ENCODE results near the gene RASAL2.

The RASAL2 gene

DNA sequence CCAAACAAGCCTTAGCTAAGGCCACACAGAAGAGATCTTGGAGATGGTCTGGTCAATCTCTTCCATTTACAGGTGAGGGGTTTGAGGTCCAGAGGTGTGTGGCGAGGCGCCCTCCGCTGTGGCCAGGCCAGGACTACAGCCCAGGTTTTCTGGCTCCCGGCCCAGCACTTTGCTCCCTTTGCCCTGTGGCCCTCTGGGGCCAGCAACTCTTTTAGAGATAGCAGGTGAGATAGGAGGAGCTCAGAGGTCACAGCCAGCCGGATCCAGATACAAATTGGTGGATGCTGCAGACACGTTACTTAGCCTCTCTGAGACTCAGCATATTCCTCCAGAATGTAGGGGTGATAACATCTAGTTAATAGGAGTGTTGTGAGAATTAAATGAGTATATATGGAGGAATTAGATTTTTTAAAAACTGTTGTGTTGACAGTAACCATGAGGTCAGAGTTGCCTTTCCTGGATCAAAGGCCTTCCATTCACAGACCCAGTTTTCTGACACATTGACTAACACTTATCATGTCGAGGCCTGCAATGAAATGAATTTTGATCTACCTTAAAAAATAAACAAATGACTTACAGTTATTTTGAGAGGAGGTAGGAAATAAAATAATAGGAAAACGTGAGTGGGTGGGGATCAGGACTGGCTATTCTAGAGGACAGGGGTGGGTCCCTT, 435.6 kb downstream of the RASAL2 start:
- no peak for DNase-seq

DNA sequence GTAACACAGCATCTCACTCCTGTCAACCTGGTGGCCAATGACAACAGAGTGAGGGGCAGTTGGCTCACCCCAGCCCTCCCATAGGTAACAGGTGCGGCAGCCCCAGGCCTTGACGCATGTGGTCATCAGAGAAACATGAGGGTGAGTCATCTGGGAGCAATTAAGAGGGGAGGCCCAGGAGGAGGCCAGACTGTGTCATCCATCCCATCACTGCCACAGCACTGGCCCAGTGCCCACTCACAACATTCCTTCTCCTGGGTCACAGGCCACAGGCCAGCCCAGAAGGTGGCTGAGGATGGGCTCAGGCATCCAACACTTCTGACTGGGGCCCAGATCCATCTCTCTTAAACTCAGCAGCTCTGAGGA, 436.1 kb downstream of the RASAL2 start:
- DNase-seq = no peak

DNA sequence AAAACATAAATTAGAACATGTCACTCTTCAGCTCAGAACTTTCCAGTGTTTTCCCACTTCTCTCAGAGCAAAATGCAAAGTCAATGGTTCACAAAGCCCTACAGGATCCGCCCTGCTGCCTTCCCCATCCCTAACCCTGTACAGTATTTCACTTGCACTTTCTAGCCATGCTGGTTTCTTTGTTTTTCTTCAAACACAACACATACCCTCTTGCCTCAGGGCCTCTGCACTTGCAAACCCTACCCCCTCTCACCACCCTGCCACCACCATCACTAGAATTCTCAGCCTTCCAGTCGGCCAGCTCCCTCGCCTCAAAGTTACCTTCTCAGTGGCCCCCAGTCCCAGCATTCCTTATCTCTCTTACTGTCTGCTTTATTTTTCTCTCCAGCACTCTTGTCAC, 436.6 kb downstream of the RASAL2 start:
- DNase-seq = no peak

DNA sequence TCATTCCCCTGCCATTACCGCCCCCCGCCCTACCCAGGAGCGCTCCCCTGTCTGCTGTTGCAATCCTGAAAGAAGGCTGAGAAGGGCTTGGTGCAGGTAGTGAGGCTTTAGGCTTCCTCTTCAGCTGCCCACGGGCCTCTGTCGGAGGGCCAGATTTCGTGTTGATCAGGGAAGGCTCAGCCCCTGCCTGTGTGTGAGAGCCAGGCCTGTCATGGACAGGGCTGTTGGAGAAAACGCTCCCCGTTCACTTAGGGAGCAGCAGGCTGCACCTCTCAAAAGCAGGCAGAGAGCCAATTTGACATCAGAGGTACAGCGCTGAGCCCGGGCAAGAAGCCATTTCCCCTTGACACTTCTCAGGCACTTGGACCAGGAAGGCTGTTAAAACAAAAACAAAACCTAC, 438.0 kb downstream of the RASAL2 start:
- no peak for DNase-seq

DNA sequence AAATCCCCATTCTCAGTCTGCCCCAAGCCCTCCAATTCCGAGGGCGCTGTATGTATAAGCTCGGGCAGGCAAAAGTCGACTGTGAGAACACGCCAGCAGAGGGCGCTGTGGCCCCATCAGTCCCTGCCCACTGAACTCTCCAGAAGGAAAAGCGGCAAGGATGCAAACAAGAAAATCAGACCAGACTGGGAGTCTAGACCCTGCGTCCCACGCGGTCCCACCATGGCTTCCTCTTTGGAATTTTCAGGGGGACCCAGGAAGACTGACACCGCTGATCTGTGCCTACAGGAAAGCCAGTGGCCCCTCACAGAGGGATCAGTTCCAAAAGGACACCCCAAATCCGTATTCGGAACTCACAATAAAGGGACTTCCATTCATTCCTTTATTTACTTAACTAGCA, 438.5 kb downstream of the RASAL2 start:
- DNase-seq = no peak

DNA sequence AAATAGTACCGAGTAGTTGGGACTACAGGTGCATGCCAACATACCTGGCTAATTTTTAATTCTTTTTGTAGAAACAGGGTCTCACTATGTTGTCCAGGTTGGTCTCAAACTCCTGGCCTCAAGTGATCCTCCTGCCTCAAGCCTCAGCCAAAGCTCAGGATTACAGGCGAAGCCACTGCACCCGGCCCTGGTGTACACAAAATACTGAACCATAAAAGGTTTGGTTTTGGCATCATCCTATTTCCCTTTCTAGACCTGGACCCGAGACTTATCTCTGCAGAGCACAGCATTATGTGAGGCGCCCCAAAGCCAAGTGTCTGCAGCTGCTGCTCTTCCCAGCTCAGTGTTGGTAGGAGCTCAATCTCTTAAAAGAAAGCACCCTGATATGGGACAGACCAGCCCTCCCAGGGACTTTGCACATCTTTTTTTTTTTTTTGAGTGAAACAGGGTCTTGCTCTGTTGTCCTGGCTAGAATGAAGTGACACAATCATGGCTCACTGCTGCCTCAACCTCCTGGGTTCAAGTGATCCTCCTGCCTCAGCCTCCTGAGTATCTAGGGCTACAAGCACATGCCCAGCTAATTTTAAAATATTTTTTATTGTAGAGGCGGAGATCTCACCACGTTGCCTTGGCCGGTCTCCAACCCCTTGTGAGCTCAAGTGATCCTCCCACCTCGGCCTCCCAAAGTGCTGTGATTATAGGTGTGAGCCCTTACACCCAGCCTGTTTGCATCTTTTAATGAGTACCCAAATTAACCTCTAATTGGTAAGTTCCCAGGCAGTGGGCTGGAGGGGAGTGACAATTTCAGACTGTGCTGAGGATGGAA, 439.4 kb downstream of the RASAL2 start:
- no peak for DNase-seq

Measured in GOT3 (cell line).